ENCODE measurements around the gene NBPF1. TPM values are rescaled to one million over a fixed set of nuclear protein-coding genes. Genes with fewer than 3 reads are reported as not detected.
"Not testable (repeated sequence)": the region's sequence is repeated elsewhere in the genome, so short reads cannot be mapped to it uniquely, and the experiment has no call there.

The NBPF1 gene
- total RNA-seq, 2 experiments from 2014 or later, result 5.8 to 6.2 TPM

GRCh38 chr1:16618719-16619118, 5.4 kb upstream of the NBPF1 start:
- intact Hi-C loops (cut with DNase I, micrococcal nuclease), result loop anchor here in 1 of 2 experiments (1.0 kb wide), 1 partner anchor 333 kb away; no protein-coding TSS in a partner anchor
- Mint-ChIP-seq H3K4me3 (no peak overlapping the region), H3K27ac (no peak overlapping the region), H3K4me1 (no peaks in the 10 kb centered on the region), H3K9me3 (ENCODE audit: low read depth) (no peaks in the 10 kb centered on the region), H3K27me3 (no peaks in the 10 kb centered on the region), H3K36me3 (ENCODE audit: low read depth) (no peaks in the 10 kb centered on the region)
- DNase-seq, result peak; percentile 9
- POLR2A ChIA-PET, result interaction anchor here (1.0 kb wide), 1 partner anchor 286 kb away, joined by 3 read pairs; no protein-coding TSS in a partner anchor
- CTCF ChIA-PET, result interaction anchor here (1.2 to 1.4 kb wide), 3 partner anchors 10 to 333 kb away, joined by 6 to 9 read pairs (median 6); no protein-coding TSS in a partner anchor
- ATAC-seq, result no peak

GRCh38 chr1:16617778-16618580, 4.6 kb upstream of the NBPF1 start:
- Mint-ChIP-seq H3K27me3 (no peaks in the 10 kb centered on the region), H3K36me3 (ENCODE audit: low read depth) (no peaks in the 10 kb centered on the region), H3K4me1 (no peaks in the 10 kb centered on the region), H3K4me3 (no peak overlapping the region), H3K27ac (no peak overlapping the region), H3K9me3 (ENCODE audit: low read depth) (no peaks in the 10 kb centered on the region)
- no peak for ATAC-seq
- ChIA-PET CTCF (interaction anchor here (1.2 to 1.4 kb wide), 3 partner anchors 9 to 334 kb away, joined by 6 to 9 read pairs (median 6); no protein-coding TSS in a partner anchor), POLR2A (interaction anchor here (1.0 kb wide), 1 partner anchor 287 kb away, joined by 3 read pairs; no protein-coding TSS in a partner anchor)
- intact Hi-C loops (cut with DNase I, micrococcal nuclease), result loop anchor here in 1 of 2 experiments (1.0 kb wide), 1 partner anchor 333 kb away; no protein-coding TSS in a partner anchor
- DNase-seq, result no peak

- H3K27ac Mint-ChIP-seq, result no peak overlapping the region
Measured at GRCh38 chr1:16617114-16617631, 3.8 kb upstream of the NBPF1 start.

GRCh38 chr1:16615253-16616252, 2.2 kb upstream of the NBPF1 start:
- DNase-seq (peak; percentile 9), ATAC-seq (no peak)
- Mint-ChIP-seq H3K4me1 (no peaks in the 10 kb centered on the region), H3K4me3 (no peak overlapping the region), H3K9me3 (ENCODE audit: low read depth) (no peaks in the 10 kb centered on the region), H3K36me3 (ENCODE audit: low read depth) (no peaks in the 10 kb centered on the region), H3K27me3 (no peaks in the 10 kb centered on the region), H3K27ac (no peak overlapping the region)
- intact Hi-C loops (cut with DNase I, micrococcal nuclease), result loop anchor here in 1 of 2 experiments (1.0 kb wide), 1 partner anchor 29 kb away; no protein-coding TSS in a partner anchor
- CTCF ChIA-PET, result interaction anchor here (0.6 to 3.0 kb wide), 11 partner anchors 10 to 336 kb away, joined by 3 to 32 read pairs (median 4); no protein-coding TSS in a partner anchor
- POLR2A ChIA-PET, result no interaction called here

More at GRCh38 chr1:16617114-16617631, 3.8 kb upstream of the NBPF1 start:
- no peaks in the 10 kb centered on the region for H3K36me3 Mint-ChIP-seq (ENCODE audit: low read depth)
- no peaks in the 10 kb centered on the region for H3K9me3 Mint-ChIP-seq (ENCODE audit: low read depth)
- ChIA-PET POLR2A (interaction anchor here (0.6 kb wide), 1 partner anchor 874 kb away, joined by 3 read pairs; no protein-coding TSS in a partner anchor), CTCF (interaction anchor here (1.0 to 3.0 kb wide), 5 partner anchors 8 to 92 kb away, joined by 3 to 32 read pairs (median 6); no protein-coding TSS in a partner anchor)
- no peak overlapping the region for H3K4me3 Mint-ChIP-seq
- intact Hi-C loops (cut with DNase I, micrococcal nuclease), result no loop called here
- ATAC-seq (no peak), DNase-seq (peak; percentile 6)
- no peaks in the 10 kb centered on the region for H3K4me1 Mint-ChIP-seq
- H3K27me3 Mint-ChIP-seq, result no peaks in the 10 kb centered on the region

- H3K9me3 Mint-ChIP-seq (ENCODE audit: low read depth), result no peaks in the 10 kb centered on the region
- ATAC-seq (no peak), DNase-seq (peak; percentile 11)
- intact Hi-C loops (cut with DNase I, micrococcal nuclease), result loop anchor here (1.0 to 5.0 kb wide), 4 partner anchors 30 to 258 kb away; partner anchors contain the start of gene SZRD1 (in 1 of the 2)
- POLR2A ChIA-PET, result interaction anchor here (0.6 kb wide), 1 partner anchor 337 kb away, joined by 3 read pairs; no protein-coding TSS in a partner anchor
- CTCF ChIA-PET, result interaction anchor here (0.6 to 3.2 kb wide), 10 partner anchors 7 to 337 kb away, joined by 3 to 32 read pairs (median 4); no protein-coding TSS in a partner anchor
- no peaks in the 10 kb centered on the region for H3K36me3 Mint-ChIP-seq (ENCODE audit: low read depth)
- no peaks in the 10 kb centered on the region for H3K27me3 Mint-ChIP-seq
- H3K27ac Mint-ChIP-seq, result no peak overlapping the region
- no peak overlapping the region for H3K4me3 Mint-ChIP-seq
- H3K4me1 Mint-ChIP-seq, result no peaks in the 10 kb centered on the region
Measured at GRCh38 chr1:16614361-16615252, 1.2 kb upstream of the NBPF1 start.

GRCh38 chr1:16612332-16613172, 812 bp downstream of the NBPF1 start:
- POLR2A ChIA-PET, result interaction anchor here (0.6 to 1.1 kb wide), 4 partner anchors 8 to 994 kb away, joined by 3 to 6 read pairs (median 4); partner anchors contain the start of gene NECAP2
- CTCF ChIA-PET, result interaction anchor here (0.6 to 3.2 kb wide), 10 partner anchors 9 to 298 kb away, joined by 3 to 31 read pairs (median 4); no protein-coding TSS in a partner anchor
- H3K27ac Mint-ChIP-seq, result no peak overlapping the region
- ATAC-seq (peak; percentile 3), DNase-seq (peak; percentile 68)
- no peaks in the 10 kb centered on the region for H3K36me3 Mint-ChIP-seq (ENCODE audit: low read depth)
- H3K27me3 Mint-ChIP-seq, result no peaks in the 10 kb centered on the region
- no peaks in the 10 kb centered on the region for H3K4me1 Mint-ChIP-seq
- H3K9me3 Mint-ChIP-seq (ENCODE audit: low read depth), result no peaks in the 10 kb centered on the region
- intact Hi-C loops (cut with DNase I, micrococcal nuclease), result loop anchor here (1.0 to 5.0 kb wide), 12 partner anchors 32 to 375 kb away; partner anchors contain the start of genes SZRD1 (in 2 of the 2), CPLANE2 (in 1 of the 2), FBXO42 (in 1 of the 2) and NECAP2 (in 1 of the 2)
- H3K4me3 Mint-ChIP-seq, result no peak overlapping the region

GRCh38 chr1:16611981-16612331, 1.4 kb downstream of the NBPF1 start:
- intact Hi-C loops (cut with DNase I, micrococcal nuclease), result loop anchor here (2.0 to 5.0 kb wide), 4 partner anchors 95 to 260 kb away; partner anchors contain the start of genes NECAP2 (in 1 of the 2) and SZRD1 (in 1 of the 2)
- H3K27me3 Mint-ChIP-seq; H3K36me3 Mint-ChIP-seq (ENCODE audit: low read depth); H3K9me3 Mint-ChIP-seq (ENCODE audit: low read depth); H3K27ac Mint-ChIP-seq; ATAC-seq; H3K4me3 Mint-ChIP-seq; H3K4me1 Mint-ChIP-seq: not testable (repeated sequence)
- ChIA-PET CTCF (interaction anchor here (0.6 to 3.2 kb wide), 7 partner anchors 10 to 87 kb away, joined by 3 to 31 read pairs (median 4); no protein-coding TSS in a partner anchor), POLR2A (interaction anchor here (0.6 to 1.1 kb wide), 3 partner anchors 9 to 244 kb away, joined by 3 to 6 read pairs (median 4); partner anchors contain the start of gene NECAP2)
- DNase-seq, result peak; percentile 22

- CTCF ChIA-PET, result interaction anchor here (0.5 to 3.7 kb wide), 6 partner anchors 9 to 481 kb away, joined by 3 to 31 read pairs (median 3); no protein-coding TSS in a partner anchor
- H3K4me1 Mint-ChIP-seq; POLR2A ChIA-PET; H3K36me3 Mint-ChIP-seq (ENCODE audit: low read depth); H3K27ac Mint-ChIP-seq; H3K27me3 Mint-ChIP-seq; H3K9me3 Mint-ChIP-seq (ENCODE audit: low read depth); DNase-seq; H3K4me3 Mint-ChIP-seq; ATAC-seq: not testable (repeated sequence)
- intact Hi-C loops (cut with DNase I, micrococcal nuclease), result loop anchor here (5.0 kb wide), 3 partner anchors 94 to 261 kb away; partner anchors contain the start of gene SZRD1 (in 1 of the 2)
Measured at GRCh38 chr1:16611164-16611563, 2.2 kb downstream of the NBPF1 start.

- H3K9me3 Mint-ChIP-seq (ENCODE audit: low read depth); H3K27me3 Mint-ChIP-seq; H3K27ac Mint-ChIP-seq; H3K4me1 Mint-ChIP-seq; POLR2A ChIA-PET; ATAC-seq; DNase-seq; H3K4me3 Mint-ChIP-seq; H3K36me3 Mint-ChIP-seq (ENCODE audit: low read depth): not testable (repeated sequence)
- CTCF ChIA-PET, result interaction anchor here (0.9 to 3.7 kb wide), 5 partner anchors 10 to 341 kb away, joined by 5 to 28 read pairs (median 9); no protein-coding TSS in a partner anchor
- intact Hi-C loops (cut with DNase I, micrococcal nuclease), result loop anchor here (5.0 kb wide), 3 partner anchors 93 to 262 kb away; partner anchors contain the start of gene SZRD1 (in 1 of the 2)
Measured at GRCh38 chr1:16610553-16610952, 2.8 kb downstream of the NBPF1 start.
